Upper lobe of left lung (tissue), 4 donors: Measurements from ENCODE around the gene DIAPH3.

Source experiments
- CTCF ChIP-seq, 6 experiments: fragments of 450-650 bp in 4 of 6; fragments of 200-600 bp in 2 of 6; sonication (generic) in 2 of 6; IDR thresholded peaks; one replicate each; pipeline ENCODE4 v1.5.1; 2016 to 2019; ENCODE audit warnings: antibody characterized with exemption in 6 of 6
- POLR2A ChIP-seq, 4 donors: fragments of 450-650 bp; IDR thresholded peaks; one replicate each; pipeline ENCODE4 v1.5.1; 2016 to 2017; ENCODE audit warnings: antibody characterized with exemption in 4 of 4, mild to moderate bottlenecking in 2 of 4

GRCh38 chr13:59710996-59711701 lies 452.6 kb downstream of the DIAPH3 start:
- TF ChIP-seq POLR2A (IDR thresholded peaks at IDR 0.05) = no peak
- no peak for TF ChIP-seq CTCF (IDR thresholded peaks at IDR 0.05)
